Naive thymus-derived CD8-positive, alpha-beta T cell (primary cell): ENCODE measurements around the gene NSMCE4A. TPM values are rescaled to one million over a fixed set of nuclear protein-coding genes. Genes with fewer than 3 reads are reported as not detected.
"Not testable (repeated sequence)": the region's sequence is repeated elsewhere in the genome, so short reads cannot be mapped to it uniquely, and the experiment has no call there.

ENCODE experiments used
- ATAC-seq, 2 donors: fragments of 150-1000 bp; cut with Tn5 transposase in 1 of 2; sonication (Bioruptor Pico), chemical (Tn5 transposase) in 1 of 2; 1 replicate in 1 of 2; 2 replicates in 1 of 2; pipeline ENCODE4 v1.10.0; 2021; ENCODE audit warnings: mild to moderate bottlenecking in 2 of 2, moderate library complexity in 2 of 2
- POLR2A ChIA-PET: fragments of 350-600 bp; sonication (Branson Sonifier 250); formaldehyde crosslinking; loops from one replicate; lab custom pipeline; 2021; ENCODE audit warnings: antibody characterized with exemption; lab: Charles Lee
- DNase-seq, 10 donors: peaks; one replicate each; pipeline versions ENCODE4 v3.0.0 to v3.0.0-alpha.2; 2020 to 2022
- H3K27ac Mint-ChIP-seq, 10 donors: one replicate each; pipeline ENCODE4 v1.8.0; 2020 to 2022; ENCODE audit warnings: mild to moderate bottlenecking in 10 of 10, mixed read lengths in 10 of 10, moderate library complexity in 4 of 10, inconsistent platforms in 1 of 10
- H3K27me3 Mint-ChIP-seq, 5 donors: one replicate each; pipeline ENCODE4 v1.8.0; 2021 to 2022; ENCODE audit warnings: mixed read lengths in 5 of 5
- H3K36me3 Mint-ChIP-seq, 3 donors: one replicate each; pipeline ENCODE4 v1.8.0; 2020 to 2022; ENCODE audit warnings: mixed read lengths in 3 of 3, mild to moderate bottlenecking in 2 of 3, inconsistent platforms in 1 of 3
- H3K4me1 Mint-ChIP-seq, 4 donors: one replicate each; pipeline ENCODE4 v1.8.0; 2021 to 2022; ENCODE audit warnings: mixed read lengths in 4 of 4
- H3K4me3 Mint-ChIP-seq, 10 donors: one replicate each; pipeline ENCODE4 v1.8.0; 2020 to 2022; ENCODE audit warnings: mild to moderate bottlenecking in 10 of 10, mixed read lengths in 10 of 10, moderate library complexity in 6 of 10, inconsistent platforms in 1 of 10
- H3K9me3 Mint-ChIP-seq, 9 donors: one replicate each; pipeline ENCODE4 v1.8.0; 2020 to 2022; ENCODE audit warnings: mixed read lengths in 9 of 9, mild to moderate bottlenecking in 3 of 9, inconsistent platforms in 1 of 9, moderate library complexity in 1 of 9
- polyA plus RNA-seq, 3 donors: library from polyadenylated mRNA; unstranded; fragments of 300-500 nt; fragmentation: Illumina TruSeq; gene quantifications; one replicate each; pipeline ENCODE4 v1.2.3, GENCODE V29; 2021
- total RNA-seq, 8 experiments: library from RNA in 2 of 8; stranded (reverse) in 2 of 8; gene quantifications; one replicate each; pipeline ENCODE4 v1.2.3 and lab custom pipeline; 2021 to 2026

NSMCE4A gene
- total and polyA plus RNA-seq, 5 experiments from 2014 or later = 43.5 to 94.0 (median 49.8) TPM

DNA sequence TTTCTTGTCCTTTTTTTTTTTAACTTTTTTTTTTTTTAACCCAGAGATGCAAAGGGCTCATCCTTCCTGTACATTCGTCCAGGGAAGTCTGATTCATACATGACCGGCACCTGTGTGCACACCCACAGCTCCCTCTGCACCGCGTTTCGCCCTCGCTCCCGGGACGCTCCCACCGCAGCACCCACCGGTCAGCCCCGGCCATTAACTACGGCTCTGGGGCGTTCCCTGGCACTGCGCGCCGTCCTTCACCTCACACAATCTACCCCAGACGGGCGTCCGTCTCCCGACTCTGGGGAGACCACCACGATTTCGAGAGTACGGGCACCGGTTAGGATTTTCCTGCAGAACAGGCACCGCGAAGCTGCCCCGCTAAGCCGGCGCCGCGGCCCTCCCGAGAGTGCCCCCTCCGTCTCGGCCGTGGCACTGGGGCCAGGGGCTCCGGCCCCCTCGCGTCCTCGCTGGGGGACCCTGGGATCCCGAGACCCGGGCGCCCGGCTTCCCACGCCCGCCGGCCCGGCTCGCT is 47.6 kb downstream of the NSMCE4A start:
- ATAC-seq = peak; percentile 24 to 31
- Mint-ChIP-seq H3K9me3 (no peaks in the 10 kb centered on the region), H3K4me3 (peak overlapping the region; percentile 83 to 95 (median 92)), H3K27ac (peak overlapping the region; percentile 86 to 97 (median 91)), H3K4me1 (peaks cover 16 to 49% (median 36%) of the 10 kb centered on the region in 4 donors), H3K27me3 (no peaks in the 10 kb centered on the region), H3K36me3 (peaks cover 0 to 8% (median 0%) of the 10 kb centered on the region in 3 donors)
- peak in 2 of 10 donors; percentile 3 to 8 for DNase-seq
- POLR2A ChIA-PET = interaction anchor here (0.6 to 2.6 kb wide), 6 partner anchors 8 to 1437 kb away, joined by 3 to 26 read pairs (median 4); partner anchors contain the start of genes NSMCE4A and WDR11

DNA sequence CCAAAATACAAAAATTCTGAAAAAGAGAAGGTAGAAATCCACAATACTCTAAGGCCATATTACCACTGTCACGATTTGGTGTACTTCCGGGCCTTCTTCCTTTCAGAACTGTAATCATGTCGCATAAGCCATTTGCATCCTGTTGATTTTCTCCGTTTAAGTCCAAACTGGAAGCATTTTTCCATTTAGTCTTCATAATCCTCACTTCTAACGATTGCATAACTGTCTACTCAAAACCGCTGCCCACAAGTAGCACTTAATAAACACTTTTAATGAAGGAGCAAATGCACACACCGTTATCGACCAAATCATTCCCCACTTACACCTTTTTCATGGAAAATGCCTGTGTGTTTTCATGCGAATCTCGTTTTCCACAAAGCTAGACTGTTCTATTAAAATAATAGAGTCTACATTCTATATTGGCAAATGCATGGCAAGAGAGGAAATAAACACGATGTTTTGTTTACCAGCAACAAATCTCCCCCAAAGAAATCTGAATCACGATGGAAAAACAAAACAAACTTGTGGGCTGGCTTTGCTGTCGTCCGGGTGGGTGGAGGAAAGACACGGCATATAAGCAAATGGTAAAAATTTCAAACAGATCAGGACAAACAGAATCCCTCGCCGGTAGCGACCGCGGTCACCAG is 48.2 kb downstream of the NSMCE4A start:
- peak in 1 of 2 donors; percentile 0 for ATAC-seq
- peak overlapping the region; percentile 86 to 95 (median 91) for H3K27ac Mint-ChIP-seq
- peak in 4 of 10 donors; percentile 10 to 24 (median 22) for DNase-seq
- no peaks in the 10 kb centered on the region for H3K27me3 Mint-ChIP-seq
- H3K4me1 Mint-ChIP-seq = peaks cover 16 to 48% (median 36%) of the 10 kb centered on the region in 4 donors
- peak overlapping the region; percentile 83 to 95 (median 92) for H3K4me3 Mint-ChIP-seq
- no peaks in the 10 kb centered on the region for H3K9me3 Mint-ChIP-seq
- H3K36me3 Mint-ChIP-seq = peaks cover 0 to 11% (median 0%) of the 10 kb centered on the region in 3 donors
- POLR2A ChIA-PET = interaction anchor here (0.6 to 2.6 kb wide), 4 partner anchors 7 to 1438 kb away, joined by 3 to 26 read pairs (median 4); partner anchors contain the start of gene NSMCE4A

DNA sequence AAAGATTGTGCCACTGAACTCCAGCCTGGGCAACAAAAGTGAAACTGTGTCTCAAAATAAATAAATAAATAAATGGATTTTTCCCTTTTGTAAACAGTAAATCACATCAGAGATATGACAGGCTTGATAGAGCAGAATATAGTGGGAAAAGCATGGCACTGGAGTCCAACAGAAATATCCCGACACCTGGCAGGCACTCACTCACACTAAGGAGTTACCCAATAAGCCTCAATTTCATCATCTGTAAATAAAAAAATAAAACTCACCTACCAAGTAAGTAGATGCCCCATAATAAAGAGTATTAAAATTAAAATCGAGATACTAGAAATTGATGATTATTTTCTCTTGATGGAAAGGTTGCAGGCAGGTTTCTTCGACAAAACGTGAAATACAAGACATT is 48.9 kb downstream of the NSMCE4A start:
- Mint-ChIP-seq H3K4me3 (peak overlapping the region in 6 of 10 donors; percentile 36 to 92 (median 86)), H3K27ac (peak overlapping the region in 1 of 10 donors; percentile 86), H3K9me3 (no peaks in the 10 kb centered on the region), H3K36me3 (peaks cover 0 to 16% (median 0%) of the 10 kb centered on the region in 3 donors), H3K27me3 (no peaks in the 10 kb centered on the region), H3K4me1 (peaks cover 16 to 46% (median 36%) of the 10 kb centered on the region in 4 donors)
- POLR2A ChIA-PET = no interaction called here
- ATAC-seq = no peak
- DNase-seq = no peak

DNA sequence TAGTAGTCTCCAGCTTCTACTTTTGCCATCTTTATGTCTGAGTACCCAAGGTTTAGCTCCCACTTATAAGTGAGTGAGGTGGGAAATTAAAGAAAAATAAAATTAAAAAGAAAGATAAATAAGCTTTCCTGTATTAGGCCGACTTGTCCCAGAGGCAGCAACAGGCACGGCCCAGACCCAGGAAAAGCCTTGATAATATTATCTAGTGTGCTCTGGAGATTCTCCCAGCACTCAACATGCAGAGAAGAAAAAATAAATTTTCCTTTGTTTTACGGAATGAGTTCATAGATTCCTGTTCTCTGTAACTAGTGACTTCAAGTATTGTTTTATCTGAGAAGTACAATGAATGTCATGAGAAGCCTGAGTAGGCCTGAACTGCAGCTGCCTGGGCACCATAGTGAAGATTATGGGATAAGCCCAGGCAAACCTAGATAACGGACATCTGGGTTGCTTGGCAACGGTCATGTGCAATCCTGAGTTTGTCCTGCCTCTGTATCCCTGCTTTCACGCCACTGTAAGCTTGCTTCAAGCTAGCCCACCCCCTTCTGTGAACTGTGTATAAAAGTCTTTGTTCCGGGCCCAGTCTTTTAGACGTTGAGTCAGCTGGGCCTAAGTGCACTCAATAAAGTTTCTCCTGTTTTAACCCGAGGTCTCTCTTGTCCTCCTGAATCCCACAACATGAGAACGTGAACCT is 53.6 kb downstream of the NSMCE4A start:
- ATAC-seq (no peak), DNase-seq (no peak)
- Mint-ChIP-seq H3K9me3 (no peaks in the 10 kb centered on the region), H3K27ac (peak overlapping the region in 1 of 10 donors; percentile 56), H3K4me3 (no peak overlapping the region), H3K4me1 (peaks cover 9 to 22% (median 14%) of the 10 kb centered on the region in 4 donors), H3K36me3 (peaks cover 0 to 49% (median 15%) of the 10 kb centered on the region in 3 donors), H3K27me3 (no peaks in the 10 kb centered on the region)
- POLR2A ChIA-PET = interaction anchor here (0.7 kb wide), 1 partner anchor 88 kb away, joined by 4 read pairs; no protein-coding TSS in a partner anchor

DNA sequence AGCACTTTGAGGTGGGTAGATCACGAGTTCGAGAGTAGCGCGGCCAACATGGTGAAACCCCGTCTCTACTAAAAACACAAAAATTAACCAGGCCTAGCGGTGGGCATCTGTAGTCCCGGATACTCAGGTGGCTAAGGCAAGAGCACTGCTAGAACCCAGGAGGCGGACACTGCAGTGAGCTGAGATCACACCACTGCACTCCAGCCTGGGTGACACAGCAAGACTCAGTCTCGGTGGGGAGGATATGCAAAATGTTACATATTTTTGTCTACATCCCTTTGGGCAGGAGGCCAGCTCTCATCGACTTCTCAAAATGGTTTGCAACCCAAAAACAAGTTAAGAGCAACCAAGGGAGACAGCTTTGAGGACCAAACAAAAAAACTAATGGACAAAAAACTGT is 55.4 kb downstream of the NSMCE4A start:
- POLR2A ChIA-PET = interaction anchor here (1.3 kb wide), 1 partner anchor 8 kb away, joined by 6 read pairs; the partner anchor contains the start of gene ATE1
- Mint-ChIP-seq H3K27ac (peak overlapping the region in 1 of 10 donors; percentile 52), H3K9me3 (no peaks in the 10 kb centered on the region), H3K36me3 (peaks cover 0 to 67% (median 17%) of the 10 kb centered on the region in 3 donors), H3K4me1 (peaks cover 8 to 18% (median 14%) of the 10 kb centered on the region in 4 donors), H3K4me3 (no peak overlapping the region), H3K27me3 (no peaks in the 10 kb centered on the region)
- ATAC-seq (no peak), DNase-seq (no peak)

DNA sequence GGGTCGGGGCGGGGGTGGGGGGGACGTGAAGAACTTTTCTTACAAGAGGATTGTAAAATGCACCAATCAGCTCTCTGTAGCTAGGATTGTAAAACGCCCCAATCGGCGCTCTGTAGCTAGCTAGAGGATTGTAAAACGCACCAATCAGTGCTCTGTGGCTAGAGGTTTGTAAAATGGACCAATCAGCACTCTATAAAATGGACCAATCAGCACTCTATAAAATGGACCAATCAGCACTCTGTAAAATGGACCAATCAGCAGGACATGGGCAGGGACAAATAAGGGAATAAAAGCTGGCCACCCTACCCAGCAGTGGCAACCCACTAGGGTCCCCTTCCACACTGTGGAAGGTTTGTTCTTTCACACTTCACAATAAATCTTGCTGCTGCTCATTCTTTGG is 56.2 kb downstream of the NSMCE4A start:
- Mint-ChIP-seq H3K4me1 (peaks cover 8 to 20% (median 14%) of the 10 kb centered on the region in 4 donors), H3K36me3 (peaks cover 0 to 74% (median 17%) of the 10 kb centered on the region in 3 donors)
- H3K4me3 Mint-ChIP-seq, H3K9me3 Mint-ChIP-seq, POLR2A ChIA-PET, ATAC-seq, H3K27ac Mint-ChIP-seq, H3K27me3 Mint-ChIP-seq, DNase-seq: not testable (repeated sequence)

DNA sequence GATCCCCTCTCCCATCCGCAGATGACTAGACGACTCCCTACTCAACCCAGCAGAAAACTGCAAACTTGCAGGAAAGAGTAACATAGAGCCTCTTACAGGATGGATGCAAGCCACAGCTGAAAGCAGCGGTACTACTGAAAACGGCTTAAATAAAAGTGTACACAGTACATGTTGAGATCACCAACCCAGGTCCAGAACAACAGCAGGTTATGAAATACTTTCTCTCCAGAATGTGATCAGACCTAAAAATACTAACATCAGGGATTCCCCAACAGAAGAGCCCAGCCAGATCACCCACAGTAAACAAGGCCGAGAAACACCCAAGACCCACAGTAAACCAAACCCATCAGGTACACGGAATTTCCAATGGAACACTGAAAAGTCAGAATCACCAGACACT is 60.4 kb downstream of the NSMCE4A start:
- peak overlapping the region in 3 of 10 donors; percentile 6 to 54 (median 48) for H3K27ac Mint-ChIP-seq
- H3K36me3 Mint-ChIP-seq = peaks cover 0 to 76% (median 28%) of the 10 kb centered on the region in 3 donors
- no peaks in the 10 kb centered on the region for H3K9me3 Mint-ChIP-seq
- H3K27me3 Mint-ChIP-seq = no peaks in the 10 kb centered on the region
- DNase-seq = no peak
- ATAC-seq = no peak
- POLR2A ChIA-PET = no interaction called here
- no peak overlapping the region for H3K4me3 Mint-ChIP-seq
- H3K4me1 Mint-ChIP-seq = peaks cover 5 to 13% (median 9%) of the 10 kb centered on the region in 4 donors

DNA sequence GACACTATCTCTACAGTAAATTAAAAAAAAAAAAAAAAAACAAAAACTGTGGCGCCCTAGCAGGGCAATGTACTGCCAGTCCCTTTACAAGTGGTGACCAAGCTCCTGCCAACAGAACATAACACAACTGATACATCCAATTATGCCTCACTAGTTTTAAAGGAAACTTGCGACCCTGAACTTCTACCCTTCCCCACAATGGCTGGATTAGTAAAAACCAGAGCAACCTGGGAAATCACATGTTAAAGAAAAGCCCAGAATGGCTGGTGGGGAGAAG is 63.7 kb downstream of the NSMCE4A start:
- H3K9me3 Mint-ChIP-seq = no peaks in the 10 kb centered on the region
- peak overlapping the region in 1 of 10 donors; percentile 66 for H3K27ac Mint-ChIP-seq
- POLR2A ChIA-PET = no interaction called here
- ATAC-seq = no peak
- no peak for DNase-seq
- no peaks in the 10 kb centered on the region for H3K27me3 Mint-ChIP-seq
- H3K4me1 Mint-ChIP-seq = peaks cover 1 to 7% (median 5%) of the 10 kb centered on the region in 4 donors
- H3K36me3 Mint-ChIP-seq = peaks cover 0 to 83% (median 18%) of the 10 kb centered on the region in 3 donors
- no peak overlapping the region for H3K4me3 Mint-ChIP-seq

DNA sequence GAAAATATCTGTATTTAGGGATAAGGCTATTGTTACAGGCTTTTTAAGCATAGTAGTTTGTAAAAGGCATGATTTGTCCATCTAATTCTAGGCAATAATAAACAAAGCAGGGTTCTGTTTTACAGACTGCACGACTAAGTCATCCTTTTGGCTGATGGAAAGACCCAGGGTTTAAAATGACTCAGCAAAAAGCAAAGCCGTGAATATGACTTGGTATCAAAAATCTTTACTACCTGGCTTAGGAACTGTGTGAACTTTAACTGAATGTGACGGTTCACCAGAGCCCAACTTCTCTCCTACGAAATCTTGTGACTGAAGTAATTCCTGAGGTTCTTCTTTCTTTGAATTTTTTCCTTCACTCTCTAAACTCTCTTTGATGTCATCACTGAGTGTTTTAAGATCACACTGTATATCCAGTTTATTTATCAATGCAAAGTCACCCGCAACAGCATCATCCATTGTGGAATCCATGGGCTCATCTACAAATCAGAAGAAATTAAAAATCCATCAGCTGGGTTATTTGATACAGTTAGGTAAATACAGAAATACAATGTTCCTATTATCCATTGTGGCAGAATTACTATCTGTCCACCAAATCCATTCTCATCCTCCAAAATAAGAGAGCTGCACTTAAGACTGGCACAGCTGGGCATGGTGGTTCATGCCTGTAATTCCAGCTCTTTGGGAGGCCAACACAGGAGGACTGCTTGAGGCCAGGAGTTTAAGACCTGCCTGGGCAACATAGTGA is 64.2 kb downstream of the NSMCE4A start:
- POLR2A ChIA-PET = no interaction called here
- H3K27ac Mint-ChIP-seq = no peak overlapping the region
- no peaks in the 10 kb centered on the region for H3K9me3 Mint-ChIP-seq
- DNase-seq (no peak), ATAC-seq (no peak)
- no peak overlapping the region for H3K4me3 Mint-ChIP-seq
- peaks cover 1 to 7% (median 4%) of the 10 kb centered on the region in 4 donors for H3K4me1 Mint-ChIP-seq
- H3K27me3 Mint-ChIP-seq = no peaks in the 10 kb centered on the region
- peaks cover 0 to 78% (median 15%) of the 10 kb centered on the region in 3 donors for H3K36me3 Mint-ChIP-seq

Other genes starting within 250 kb of the NSMCE4A start
- gene ATE1, start 47.2 kb downstream of the NSMCE4A start, total RNA-seq = 10 to 100 TPM; 26.6 to 31.5 TPM
- gene ATE1, start 47.2 kb downstream of the NSMCE4A start, polyA plus RNA-seq = 10 to 100 TPM; 19.1 to 24.5 (median 24.0) TPM
- not detected for gene TACC2, start 13.9 kb upstream of the NSMCE4A start, total RNA-seq
- not detected for gene TACC2, start 13.9 kb upstream of the NSMCE4A start, polyA plus RNA-seq